ENCODE results near the gene ART3.
"Not testable (repeated sequence)": the region's sequence is repeated elsewhere in the genome, so short reads cannot be mapped to it uniquely, and the experiment has no call there.

Gene ART3

DNA sequence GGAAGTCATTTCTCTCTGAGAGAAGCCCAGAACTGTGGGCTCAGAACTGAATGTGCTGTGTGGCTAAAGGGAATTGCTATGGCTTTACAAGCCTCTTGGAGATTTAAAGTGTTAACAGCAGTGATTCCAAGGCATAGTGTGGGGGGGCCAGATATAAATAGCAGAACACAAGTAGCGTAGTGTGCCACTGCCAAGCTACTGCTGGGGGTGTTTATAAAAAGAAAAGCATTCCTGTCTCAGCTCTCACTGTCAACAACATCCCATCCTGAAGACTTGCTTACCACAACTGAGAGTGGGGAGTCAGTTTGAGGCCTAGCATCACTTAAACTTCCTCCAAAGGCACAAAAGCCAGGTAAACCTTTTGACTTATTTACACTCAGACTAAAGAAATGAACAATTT, at the start of gene ART3:
Gene ART3 (plus strand): TSS at position 242 of the 400 bp plus-strand sequence. CDS start 1,181 bp downstream, outside the sequence.
- no peak for DNase-seq (ENCODE audit: low spot score)

DNA sequence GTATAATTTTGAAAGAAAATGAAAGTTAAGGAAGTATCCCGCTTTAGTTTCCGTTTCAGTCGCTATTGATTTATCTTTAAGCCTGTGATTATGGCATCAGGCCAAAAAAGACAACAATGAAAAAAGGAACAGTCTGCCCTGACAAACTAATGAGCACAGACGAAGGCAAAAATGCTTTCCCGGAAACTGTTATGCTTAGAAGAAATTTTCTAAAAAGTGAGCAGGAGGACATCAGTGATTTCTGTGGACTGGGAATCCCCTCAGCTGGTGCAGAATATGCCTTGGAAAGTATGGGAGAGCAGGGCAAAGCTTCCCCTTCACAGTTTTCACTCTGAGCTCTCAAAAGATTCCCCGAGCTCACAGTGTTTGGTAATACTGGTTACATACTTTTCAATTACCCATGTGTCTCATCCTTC, 46.2 kb upstream of the ART3 start:
- no peak for DNase-seq (ENCODE audit: low spot score)

DNA sequence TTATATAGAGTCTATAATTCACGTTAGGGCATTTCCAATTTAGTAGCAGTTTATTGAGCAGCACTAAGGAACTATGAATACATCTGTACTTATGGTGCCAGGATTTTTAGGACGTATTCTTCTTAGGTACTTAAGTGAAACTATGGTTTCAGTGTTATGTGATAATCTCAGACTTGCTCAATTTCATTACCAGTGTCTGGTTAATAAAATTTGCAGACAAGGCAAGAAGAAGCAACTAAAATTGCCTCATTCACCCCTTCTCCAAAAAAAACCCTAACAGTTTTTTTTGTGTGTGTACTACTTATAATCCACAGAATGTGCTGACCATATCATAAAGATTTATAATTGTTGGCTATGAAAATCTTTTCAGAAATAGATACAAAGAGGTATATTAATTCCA, 45.2 kb upstream of the ART3 start:
- no peak for DNase-seq (ENCODE audit: low spot score)

DNA sequence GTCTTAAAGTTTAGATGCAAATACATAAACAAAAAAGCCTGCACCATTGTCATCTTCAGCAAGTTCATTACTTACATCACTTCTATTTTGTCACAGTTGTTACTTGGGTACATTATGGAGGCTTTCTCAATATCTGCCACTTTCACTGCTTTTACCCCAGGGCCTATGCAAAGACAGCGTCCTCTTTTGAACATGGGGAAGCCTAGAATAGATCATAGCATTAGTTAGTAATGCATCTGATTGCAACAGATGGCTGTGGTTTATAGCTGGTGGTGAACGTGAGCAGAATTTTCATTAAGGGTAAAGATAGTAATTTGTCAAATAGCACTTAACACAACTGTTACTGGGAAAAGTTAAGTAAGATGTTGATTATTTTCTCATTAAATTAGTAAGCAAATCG, 39.4 kb upstream of the ART3 start:
- no peak for DNase-seq (ENCODE audit: low spot score)

- no peak for DNase-seq (ENCODE audit: low spot score)
These were observed 38.6 kb upstream of the ART3 start, which contains the start of gene CXCL11 for GRCh38 chr4:76035799-76036380. TSS of gene CXCL11 (minus strand) at chr4:76036070. CDS start at chr4:76035987, 83 bp downstream.

DNA sequence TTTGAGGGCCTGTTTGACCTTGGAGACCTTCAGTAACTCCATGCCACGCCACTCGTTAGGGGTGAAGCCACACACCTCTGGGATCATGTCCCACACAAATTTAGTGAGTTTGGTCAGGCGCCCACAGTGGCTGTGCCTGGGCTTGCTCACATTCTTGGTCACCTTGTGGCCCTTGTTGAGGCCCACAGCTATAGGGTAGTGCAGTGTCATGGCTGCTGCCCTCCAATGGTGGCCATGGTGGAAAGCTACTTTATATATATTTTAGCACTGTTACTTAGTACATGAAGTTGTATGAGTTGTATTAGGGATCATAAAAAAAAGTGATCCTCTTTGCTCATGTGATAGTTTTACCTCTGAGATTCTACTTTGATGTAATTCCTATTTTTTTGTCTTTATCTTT, 37.7 kb upstream of the ART3 start:
- DNase-seq (ENCODE audit: low spot score), result no peak

DNA sequence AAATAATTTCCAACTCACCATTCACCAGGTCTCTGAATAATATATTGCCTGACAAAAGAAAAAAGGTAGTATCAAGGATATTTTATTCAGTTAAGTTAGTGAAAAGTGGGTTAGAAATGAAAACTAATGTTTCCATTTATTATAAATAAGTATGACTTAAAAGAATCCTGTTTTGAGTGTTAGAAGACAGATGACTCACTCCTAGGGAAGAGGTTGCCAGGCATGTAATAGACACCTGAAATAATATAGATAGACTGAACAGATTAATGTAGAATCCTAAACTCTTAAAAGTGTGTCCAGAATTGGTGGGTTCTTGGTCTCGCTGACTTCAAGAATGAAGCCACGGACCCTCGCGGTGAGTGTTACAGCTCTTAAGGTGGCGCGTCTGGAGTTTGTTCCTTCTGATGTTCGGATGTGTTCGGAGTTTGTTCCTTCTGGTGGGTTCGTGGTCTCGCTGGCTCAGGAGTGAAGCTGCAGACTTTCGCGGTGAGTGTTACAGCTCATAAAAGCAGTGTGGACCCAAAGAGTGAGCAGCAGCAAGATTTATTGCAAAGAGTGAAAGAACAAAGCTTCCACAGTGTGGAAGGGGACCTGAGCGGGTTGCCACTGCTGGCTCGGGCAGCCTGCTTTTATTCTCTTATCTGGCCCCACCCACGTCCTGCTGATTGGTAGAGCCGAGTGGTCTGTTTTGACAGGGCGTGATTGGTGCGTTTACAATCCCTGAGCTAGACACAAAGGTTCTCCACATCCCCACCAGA, 32.1 kb upstream of the ART3 start:
- not testable (repeated sequence) for DNase-seq (ENCODE audit: low spot score)

GRCh38 chr4:76043306-76043705, 31.2 kb upstream of the ART3 start:
- not testable (repeated sequence) for DNase-seq (ENCODE audit: low spot score)

GRCh38 chr4:76044686-76045085, 29.8 kb upstream of the ART3 start:
- not testable (repeated sequence) for DNase-seq (ENCODE audit: low spot score)

- DNase-seq (ENCODE audit: low spot score), result not testable (repeated sequence)
These were observed 24.6 kb upstream of the ART3 start for GRCh38 chr4:76049860-76050416.

GRCh38 chr4:76050560-76051050, 23.9 kb upstream of the ART3 start:
- DNase-seq (ENCODE audit: low spot score), result not testable (repeated sequence)

- DNase-seq (ENCODE audit: low spot score), result no peak
These were observed 20.8 kb upstream of the ART3 start for GRCh38 chr4:76053730-76054129.

DNA sequence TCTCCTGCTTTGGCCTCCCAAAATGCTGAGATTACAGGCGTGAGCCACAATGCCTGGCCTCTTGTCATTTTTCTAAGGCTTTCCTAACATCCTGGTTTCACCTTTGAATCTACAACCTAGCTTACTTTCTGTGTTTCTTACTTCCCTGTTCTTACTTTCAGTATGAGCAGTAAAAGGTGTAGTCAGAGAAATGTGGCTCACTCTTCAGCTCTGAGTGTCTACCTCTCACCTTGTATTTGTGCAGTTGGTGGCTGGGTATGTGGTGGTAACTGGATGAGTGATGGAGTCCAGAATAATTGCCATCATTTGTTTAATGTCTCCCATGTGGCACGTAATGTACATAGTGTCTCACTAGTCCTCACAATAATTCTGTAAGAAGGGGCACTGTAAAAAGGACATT, 19.5 kb upstream of the ART3 start:
- DNase-seq (ENCODE audit: low spot score), result no peak

GRCh38 chr4:76055421-76055820, 19.1 kb upstream of the ART3 start:
- DNase-seq (ENCODE audit: low spot score), result no peak

GRCh38 chr4:76058302-76058701, 16.2 kb upstream of the ART3 start:
- no peak for DNase-seq (ENCODE audit: low spot score)

DNA sequence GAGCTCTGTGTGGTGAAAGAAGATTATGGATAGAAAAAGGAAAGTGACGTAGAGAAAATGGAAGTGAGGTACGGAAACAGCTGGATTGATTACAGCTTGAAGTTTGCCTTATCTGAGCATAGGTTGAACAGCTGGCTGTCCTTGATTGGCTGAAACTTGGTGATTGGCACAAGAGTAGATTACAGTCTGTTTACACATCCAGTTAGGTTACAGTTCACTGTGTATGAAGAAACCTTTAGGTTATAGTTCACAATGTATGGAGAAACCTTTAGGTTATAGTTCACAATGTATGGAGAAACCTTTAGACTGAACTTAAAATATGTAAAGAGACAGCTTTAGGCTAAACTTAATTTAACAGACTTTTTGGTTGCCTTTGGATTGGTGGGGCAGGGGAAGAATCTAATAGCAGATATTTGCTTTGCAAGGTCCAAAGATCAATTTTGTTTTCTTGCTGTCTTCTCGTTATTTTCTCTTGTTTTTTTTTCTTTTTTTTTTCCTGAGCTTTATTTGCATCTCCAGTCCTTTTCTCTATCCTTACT, 15.6 kb upstream of the ART3 start:
- DNase-seq (ENCODE audit: low spot score), result no peak

- DNase-seq (ENCODE audit: low spot score), result no peak
These were observed 14.8 kb upstream of the ART3 start for GRCh38 chr4:76059750-76060149.

GRCh38 chr4:76060506-76060905, 14.0 kb upstream of the ART3 start:
- DNase-seq (ENCODE audit: low spot score), result no peak

DNA sequence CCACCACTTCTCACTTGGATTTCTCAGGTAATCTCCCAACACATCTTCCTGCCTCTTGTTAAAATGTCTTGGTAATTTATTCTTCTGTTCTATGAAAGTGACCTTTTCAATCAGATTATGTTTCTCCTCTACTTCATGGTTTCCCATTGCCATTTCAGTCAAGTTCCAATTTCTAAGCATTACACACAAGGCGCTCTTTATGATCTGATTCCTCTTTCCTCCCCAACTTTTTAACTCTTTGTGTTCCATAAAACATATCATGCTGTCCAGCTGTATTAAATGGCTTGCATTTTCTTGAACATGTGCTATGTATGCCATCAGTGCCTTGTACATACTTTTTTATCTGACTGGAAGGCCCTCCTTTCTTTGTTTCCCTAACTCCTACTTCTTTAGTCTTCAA, 13.1 kb upstream of the ART3 start:
- DNase-seq (ENCODE audit: low spot score), result no peak

- no peak for DNase-seq (ENCODE audit: low spot score)
These were observed 12.5 kb upstream of the ART3 start for GRCh38 chr4:76061982-76062381.

DNA sequence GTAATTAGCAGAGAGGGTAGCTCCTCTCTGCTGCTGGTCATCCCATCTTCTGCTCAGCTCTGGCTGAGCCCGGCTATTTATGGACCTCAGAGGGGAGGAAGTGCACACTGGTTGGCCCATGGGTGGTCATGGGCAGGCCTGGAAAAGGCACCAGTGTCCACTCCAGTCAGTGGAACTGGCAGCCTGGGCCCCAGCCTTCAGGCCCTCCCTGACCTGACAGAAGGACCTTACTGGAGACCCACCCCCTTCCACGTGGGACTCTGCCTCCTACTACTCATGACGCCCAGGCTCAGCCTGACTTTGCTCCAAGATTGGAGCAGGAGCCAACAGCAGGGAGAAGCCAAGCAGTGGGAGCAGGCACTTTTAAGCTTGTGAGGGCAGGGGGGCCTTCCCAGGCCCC, 8.0 kb upstream of the ART3 start:
- DNase-seq (ENCODE audit: low spot score), result no peak

GRCh38 chr4:76067652-76068286, 6.7 kb upstream of the ART3 start:
- peak; percentile 62 for DNase-seq (ENCODE audit: low spot score)

All from hepatic stellate cell (primary cell).